GM19372 (cell line): Measurements from ENCODE around the gene CPAMD8.
"Not testable (repeated sequence)": the region's sequence is repeated elsewhere in the genome, so short reads cannot be mapped to it uniquely, and the experiment has no call there.

Experiments
- ATAC-seq: cut with Tn5 transposase; IDR thresholded peaks from one replicate; pipeline ENCODE4 v1.9.1; 2021; ENCODE audit warnings: mild to moderate bottlenecking, low read depth, moderate library complexity; ENCODE audit not compliant: unreplicated experiment

Gene CPAMD8

DNA sequence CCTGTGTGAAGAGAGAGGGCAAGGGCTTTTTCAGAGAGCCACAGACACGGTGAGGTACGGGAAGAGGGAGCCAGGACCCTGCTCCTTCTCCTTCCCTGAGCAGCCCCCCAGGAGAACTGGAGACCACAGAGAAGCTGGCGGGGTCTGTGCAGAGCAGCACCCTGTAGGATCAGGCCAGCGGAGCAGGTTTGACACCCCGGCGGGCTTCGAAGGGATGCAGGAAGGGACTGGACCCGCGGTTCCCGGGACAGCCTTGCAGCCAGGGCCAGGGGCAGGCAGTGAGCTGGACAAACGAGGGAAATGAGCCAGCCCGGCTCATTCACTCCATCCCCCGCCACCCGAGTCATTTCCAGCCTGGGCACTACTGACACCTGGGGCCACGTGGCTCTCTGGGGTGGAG, 22.2 kb downstream of the CPAMD8 start:
- ATAC-seq: no peak

DNA sequence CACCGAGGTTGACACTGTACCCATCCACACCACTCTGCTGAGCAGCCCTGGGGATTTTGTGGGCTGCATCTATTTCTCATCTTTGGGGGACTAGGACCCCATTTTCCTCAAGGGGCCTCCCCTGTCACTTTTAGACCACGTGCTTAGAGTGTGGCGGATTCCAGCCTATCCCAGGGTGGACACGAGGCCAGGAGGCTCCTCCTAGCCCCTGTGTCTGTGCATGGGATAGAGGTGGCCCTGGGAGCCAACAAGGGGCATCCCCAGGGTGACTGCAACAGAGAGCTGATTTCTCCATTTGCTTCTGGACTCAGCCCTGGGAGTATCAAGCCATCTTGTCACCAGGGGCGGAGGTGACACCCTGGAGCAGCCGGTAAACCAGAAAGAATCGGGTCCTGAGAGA, 24.2 kb downstream of the CPAMD8 start:
- ATAC-seq: no peak

DNA sequence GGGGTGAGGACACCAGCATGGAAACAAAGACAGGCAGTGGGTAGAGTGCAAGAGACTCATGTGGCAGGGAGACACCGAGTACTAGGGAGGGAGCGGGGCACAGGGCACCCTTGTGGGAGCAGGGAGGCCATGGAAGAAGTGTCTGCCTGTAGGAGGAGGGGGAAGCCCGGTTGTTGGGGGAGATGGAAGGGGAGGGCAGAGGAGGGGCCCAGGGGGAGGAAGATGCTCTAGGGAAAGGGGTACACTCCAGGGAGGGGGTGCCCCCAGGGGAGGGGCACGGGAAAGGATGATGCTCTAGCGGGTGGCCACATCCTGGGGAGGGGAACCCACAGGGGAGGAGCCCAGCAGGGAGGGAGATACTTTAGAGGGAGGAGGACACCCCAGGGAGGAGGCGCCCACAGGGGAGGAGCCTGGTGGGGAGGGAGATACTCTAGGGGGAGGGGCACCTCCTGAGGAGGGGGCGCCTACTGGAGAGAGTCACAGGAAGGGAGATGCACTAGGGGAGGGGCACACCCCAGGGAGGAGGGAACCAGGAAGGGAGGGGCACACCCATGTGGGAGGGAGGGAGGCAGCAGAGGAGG, 24.9 kb downstream of the CPAMD8 start:
- ATAC-seq: no peak

DNA sequence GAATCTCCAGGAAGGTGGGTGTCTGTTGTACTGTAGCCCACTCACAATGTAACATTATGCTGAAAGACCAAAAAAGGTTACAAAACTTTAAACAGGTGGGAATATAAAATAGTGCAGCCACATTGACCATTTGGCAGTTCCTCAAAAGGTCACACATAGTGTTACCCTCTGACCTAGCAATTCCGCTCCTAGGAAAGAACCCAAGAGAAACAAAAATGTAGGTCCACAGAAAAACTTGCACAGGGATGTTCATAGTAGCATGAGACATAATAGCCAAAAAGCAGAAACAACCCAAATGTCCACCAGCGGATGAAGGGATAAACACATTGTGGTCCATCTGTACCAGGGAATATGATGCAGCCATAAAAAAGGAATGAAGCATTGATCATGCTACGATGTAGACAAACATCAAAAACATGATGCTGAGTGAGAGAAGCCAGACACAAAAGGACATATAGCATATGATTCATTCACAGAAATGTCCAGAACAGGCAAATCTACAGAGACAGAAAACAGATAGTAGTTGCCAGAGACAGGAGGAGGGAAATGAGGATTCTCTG, 27.9 kb downstream of the CPAMD8 start:
- ATAC-seq: no peak

DNA sequence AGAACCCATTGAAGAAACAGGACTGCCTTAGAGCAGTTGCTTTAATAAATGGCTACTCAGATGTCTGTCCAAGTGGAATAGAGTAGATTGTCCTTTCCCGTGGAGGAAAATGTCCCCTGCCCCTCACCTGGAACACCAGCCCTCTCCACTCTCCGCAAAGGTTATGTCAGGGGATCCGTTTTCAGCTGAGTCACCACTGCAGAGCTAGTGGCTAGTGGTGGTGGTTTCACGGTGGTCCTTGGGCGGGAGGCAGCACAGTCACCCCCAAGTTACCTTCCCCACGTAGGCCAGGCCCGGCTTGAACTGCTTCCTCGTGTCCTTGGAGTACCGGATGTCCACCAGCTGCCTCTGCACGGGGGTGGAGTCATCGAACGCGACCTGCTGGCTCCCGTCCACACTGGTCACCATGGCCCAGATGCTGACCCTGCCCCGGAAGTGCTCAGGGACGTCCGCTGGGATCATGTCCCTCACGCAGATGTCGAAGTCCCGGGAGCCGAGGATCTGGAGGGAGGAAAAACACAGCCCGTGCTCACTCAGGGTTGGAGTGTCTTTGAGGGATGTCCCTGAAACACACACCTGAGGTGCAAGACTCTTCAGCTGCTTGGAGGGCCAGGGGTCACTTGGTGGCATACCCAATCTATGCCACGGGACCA, 29.6 kb downstream of the CPAMD8 start:
- not testable (repeated sequence) for ATAC-seq

DNA sequence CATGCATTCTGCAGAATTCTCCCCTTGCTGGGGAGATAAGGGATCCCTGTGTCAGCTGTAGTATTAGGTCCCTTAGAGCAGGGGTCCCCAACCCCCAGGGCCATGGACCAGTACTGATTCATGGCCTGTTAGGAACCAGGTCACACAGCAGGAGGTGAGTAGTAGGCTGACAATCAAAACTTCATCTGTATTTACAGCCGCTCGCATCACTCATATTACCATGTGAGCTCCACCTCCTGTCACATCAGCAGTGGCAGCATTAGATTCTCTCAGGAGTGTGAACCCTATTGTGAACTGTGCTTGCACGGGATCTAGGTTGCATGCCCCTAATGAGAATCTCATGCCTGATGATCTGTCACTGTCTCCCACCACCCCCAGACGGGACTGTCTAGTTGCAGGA, 37.9 kb downstream of the CPAMD8 start:
- ATAC-seq: no peak

DNA sequence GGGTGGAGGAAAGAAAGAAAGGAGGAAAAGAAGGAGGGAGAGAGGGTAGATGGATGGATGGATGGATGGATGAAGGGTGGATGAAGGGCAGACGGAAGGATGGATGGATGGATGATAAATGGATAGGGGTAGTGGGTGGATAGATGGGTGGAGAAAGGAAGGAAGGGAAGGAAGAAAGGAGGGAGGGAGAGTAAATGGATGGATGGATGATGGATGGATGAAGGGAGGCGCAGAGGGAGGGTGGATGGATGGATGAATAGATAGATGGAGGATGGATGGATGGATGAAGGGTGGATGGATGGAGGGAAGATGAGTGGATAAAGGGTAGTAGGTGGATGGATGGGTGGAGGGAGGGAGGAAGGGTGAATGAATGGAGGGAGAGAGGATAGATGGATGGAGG, 41.2 kb downstream of the CPAMD8 start:
- ATAC-seq: no peak

DNA sequence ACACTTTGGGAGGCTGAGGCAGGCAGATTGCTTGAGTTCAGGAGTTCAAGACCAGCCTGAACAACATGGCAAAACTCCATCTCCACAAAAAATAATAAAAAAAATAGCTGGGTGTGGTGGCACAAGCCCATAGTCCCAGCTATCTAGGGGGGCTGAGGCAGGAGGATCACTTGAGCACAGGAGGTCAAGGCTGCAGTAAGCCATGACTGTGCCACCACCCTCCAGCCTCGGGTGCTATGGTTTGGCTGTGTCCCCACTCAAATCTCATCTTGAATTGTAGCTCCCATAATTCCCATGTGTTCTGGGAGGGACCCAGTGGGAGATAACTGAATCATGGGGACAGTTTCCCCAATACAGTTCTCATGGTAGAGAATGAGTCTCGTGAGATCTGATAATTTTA, 44.0 kb downstream of the CPAMD8 start:
- not testable (repeated sequence) for ATAC-seq

DNA sequence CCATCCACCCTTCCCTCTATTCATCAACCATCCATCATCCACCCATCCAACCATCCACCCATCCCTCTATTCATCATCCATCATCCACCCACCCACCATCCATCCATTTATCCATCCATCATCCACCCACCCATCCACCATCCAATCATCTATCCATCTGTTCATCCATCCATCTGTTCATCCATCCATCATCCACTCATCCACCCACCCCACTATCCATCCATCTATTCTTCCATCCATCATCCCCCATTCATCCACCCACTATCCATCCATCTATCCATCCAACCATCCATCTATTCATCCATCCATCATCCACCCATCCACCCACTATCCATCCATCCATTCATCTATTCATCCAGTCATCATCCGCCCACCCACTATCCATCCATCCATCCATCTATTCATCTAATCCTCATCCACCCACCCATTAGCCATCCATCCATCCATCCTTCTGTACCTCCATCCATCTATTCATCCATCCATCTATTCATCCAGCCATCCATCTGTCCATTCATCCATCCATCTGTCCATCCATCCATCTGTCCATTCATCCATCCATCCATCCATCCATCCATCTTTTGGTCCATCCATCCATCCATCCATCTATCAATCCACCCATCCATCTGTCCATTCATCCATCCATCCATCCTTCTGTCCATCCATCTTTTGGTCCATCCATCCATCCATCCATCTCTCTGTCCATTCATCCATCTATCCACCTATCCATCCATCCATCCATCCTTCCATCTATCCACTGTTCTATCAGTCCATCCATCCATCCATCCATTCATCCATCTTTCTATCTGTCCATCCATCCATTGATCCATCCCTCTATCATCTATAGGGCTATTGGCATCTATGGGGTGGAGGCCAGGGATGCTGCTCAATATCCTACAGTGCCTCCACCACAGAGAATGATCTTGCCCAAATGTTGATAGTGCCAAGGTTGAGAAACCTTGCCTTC, 47.5 kb downstream of the CPAMD8 start:
- no peak for ATAC-seq

DNA sequence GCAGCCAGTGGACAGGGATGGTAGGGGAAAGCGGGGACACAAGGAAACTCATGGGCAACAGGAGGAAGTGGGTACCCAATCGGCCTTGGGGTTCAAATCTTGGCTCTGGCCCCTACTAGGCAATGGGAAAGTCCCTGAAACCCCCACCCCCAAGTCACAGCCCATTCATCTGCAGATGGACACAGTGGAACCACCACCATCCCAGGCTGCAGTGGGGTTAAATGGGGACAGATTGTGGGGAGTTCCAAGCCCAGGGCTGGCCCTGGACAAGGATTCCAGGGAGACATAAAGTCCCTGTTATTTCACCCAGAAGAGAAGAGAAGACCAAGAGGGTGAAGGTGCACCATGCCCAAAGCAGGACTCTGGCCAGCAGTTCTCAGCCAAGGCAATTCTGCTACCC, 48.5 kb downstream of the CPAMD8 start:
- no peak for ATAC-seq

DNA sequence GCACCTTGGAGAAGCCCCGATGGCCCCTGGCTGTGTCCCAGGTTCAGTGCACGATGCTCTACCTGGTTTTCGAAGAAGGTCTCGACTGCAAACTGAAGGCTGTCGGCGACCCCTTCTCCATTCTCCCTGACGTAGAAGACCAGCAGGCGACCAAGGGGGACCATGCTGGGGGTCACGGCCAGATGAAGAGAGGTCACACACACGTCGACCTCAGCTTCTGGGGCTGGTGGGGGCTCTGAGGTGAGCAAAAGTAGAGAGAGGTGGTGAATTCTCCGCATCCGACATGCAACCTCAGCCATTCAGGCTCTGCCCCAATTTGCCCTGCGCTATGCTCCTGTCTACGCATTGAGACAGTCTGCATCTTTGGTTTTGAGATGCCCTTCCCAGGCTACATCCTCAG, 49.3 kb downstream of the CPAMD8 start:
- no peak for ATAC-seq

DNA sequence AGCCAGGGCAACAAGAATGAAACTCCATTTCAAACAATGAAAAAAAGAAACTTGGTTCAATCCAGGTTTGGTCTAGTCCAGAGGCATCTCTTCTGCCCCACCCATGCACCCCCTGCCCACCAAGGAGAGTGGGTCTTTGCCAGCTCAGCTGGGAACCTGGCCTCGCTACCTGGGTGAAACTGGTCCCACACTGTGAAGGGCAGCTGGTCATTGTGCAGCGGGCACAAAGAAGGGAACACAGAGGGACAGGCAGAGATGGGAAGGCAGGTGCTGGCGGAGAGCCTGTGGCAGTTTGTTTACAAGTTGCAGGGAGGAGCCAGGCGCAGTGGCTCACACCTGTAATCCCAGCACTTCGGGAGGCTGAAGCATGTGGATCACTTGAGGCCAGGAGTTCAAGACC, 50.2 kb downstream of the CPAMD8 start:
- no peak for ATAC-seq

DNA sequence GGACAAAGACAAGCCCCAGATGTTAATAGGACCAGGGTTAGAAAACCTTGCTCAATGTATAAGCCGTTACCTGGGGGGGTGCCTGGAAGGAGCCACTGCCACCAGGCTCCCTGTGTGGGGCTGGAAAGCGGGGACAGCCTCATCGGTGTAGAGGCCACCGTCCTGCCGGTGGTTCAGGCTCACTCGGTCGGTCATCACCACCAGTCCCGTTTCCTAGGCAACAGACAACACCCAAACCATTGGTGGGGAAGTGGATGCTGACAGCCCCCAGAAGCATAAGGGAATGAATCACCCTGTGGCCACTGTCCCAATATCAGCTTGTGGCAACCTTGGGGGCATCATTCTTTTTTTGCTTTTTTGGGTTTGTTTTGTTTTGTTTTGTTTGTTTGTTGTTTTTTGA, 55.8 kb downstream of the CPAMD8 start:
- no peak for ATAC-seq

DNA sequence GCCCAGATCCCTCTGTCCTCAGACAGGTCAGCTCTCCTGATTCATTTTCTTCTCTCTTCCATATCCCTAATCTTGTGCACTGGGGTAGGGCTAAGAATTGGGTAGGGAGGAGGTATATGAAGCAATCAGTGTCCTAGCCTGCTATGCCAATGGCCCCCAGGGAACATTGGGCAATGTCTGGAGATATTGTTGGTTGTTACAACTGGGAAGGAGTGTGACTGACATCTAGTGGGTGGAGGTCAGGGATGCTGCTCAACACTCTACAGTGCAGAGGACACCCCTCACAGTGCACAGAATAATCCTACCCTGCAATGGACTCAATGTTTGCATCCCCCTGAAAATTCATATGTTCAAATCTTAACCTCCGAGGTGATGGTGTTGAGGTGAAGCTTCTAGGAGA, 57.5 kb downstream of the CPAMD8 start:
- ATAC-seq: no peak

DNA sequence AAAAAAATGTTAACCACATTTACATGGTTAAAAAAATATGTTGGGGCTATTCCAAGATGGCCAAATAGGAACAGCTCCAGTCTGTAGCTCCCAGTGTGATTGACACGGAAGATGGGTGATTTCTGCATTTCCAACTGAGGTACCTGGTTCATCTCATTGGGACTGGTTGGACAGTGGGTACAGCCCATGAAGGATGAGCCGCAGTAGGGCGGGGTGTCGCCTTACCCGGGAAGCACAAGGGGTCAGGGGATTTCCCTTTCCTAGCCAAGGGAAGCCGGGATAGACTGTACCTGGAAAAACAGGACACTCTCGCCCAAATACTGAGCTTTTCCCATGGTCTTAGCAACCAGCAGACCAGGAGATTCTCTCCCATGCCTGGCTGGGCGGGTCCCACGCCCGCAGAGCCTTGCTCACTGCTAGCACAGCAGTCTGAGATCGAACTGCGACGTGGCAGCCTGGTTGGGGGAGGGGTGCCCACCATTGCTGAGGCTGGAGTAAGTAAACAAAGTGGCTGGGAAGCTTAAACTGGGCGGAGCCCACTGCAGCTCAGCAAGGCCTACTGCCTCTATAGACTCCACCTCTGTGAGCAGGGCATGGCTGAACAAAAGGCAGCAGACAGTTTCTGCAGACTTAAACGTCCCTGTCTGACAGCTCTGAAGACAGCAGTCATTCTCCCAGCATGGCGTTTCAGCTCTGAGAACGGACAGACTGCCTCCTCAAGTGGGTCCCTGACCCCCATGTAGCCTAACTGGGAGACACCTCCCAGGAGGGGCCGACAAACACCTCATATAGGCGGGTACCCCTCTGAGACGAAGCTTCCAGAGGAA, 65.4 kb downstream of the CPAMD8 start:
- not testable (repeated sequence) for ATAC-seq

DNA sequence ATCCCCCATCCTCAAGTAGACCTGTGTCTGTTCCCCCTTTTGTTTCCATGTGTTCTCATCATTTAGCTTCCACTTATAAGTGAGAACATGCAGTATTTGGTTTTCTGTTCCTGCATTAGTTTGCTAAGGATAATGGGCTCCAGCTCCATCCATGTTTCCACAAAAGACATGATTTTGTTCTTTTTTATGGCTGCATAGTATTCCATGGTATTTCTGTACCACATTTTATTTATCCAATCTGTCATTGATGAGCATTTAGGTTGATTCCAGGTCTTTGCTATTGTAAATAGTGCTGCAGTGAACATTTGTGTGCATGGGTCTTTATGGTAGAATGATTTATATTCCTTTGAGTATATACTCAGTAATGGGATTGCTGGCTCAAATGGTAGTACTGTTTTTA, 68.3 kb downstream of the CPAMD8 start:
- ATAC-seq: not testable (repeated sequence)

DNA sequence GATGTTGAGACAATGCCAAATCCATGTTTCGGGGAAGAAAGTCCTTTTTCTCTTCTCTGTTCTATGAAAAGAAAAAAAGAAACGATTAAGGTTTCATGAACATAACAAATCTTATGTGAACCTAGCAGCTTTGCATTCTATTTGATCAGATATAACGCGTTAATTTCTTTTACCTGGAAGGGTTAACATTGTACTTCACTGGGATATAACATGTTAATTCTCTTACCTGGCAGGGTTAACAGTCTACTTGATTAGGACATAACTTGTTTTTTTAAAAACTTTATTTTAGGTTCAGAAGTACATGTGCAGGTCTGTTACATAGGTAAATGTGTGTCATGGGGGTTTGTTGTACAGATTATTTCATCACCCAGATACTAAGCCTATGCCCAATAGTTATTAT, 68.8 kb downstream of the CPAMD8 start:
- no peak for ATAC-seq

DNA sequence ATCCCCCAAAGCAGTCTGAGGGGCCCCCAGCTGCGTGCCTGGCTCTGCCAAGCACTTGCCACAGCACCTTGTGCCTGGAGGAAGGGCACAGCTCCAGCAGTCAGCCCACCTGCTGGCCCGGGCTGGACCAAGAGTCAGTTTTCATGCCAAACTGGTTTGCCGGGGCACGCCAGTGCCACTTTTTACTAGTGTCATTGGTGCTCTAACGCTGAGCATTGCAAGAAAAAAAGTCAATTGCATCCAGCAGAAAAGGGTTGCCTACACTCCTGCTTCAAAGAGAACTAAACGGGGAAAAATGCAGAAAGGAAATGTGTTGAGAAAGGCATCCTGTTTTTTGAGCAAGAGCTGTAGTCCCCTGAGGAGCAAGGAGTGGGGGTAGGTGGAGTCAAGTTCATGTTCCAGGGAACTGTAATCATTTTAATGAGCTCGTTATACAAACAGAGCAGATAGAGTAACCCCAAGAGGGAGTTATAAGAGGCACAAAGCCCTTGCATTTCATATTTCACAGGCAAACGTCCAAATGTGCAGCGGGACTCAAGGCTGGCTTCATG, 69.4 kb downstream of the CPAMD8 start:
- ATAC-seq: no peak

DNA sequence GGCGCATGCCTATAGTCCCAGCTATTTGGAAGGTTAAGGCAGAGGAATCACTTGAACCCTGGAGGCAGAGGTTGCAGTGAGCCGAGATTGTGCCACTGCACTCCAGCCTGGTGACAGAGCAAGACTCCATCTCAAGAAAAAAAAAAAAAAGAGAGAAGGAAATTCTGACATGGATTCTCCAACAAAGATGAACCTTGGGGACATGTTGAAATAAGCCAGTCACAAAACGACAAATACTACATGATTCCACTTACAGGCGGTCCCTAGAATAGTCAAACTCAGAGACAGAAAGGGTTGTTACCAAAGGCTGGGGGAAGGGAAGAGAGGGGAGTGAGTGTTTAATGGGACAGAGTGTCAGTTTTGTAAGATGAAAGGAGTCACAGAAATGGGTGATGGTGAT, 71.4 kb downstream of the CPAMD8 start:
- no peak for ATAC-seq

DNA sequence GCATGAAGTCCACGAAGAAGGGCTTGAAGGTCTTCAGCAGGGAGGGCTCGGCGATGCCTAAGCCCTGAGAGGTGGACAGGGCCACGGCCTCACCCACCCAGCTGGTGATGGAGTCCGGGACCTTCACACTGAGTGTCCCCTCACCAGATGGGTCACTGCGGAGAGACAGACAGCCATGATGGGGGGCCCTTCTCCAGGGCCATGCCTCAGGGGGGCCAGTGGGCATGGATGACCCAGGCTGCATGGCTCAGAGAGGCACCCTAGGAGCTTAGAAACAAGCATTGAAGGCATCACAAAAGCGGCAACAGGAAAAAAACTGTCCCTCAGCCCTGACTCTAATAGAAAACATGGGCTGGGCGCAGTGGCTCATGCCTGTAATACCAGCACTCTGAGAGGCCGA, 74.6 kb downstream of the CPAMD8 start:
- no peak for ATAC-seq
